ENCODE data around the gene FN3K.

GRCh38 chr17:82694647-82695046, 40.8 kb upstream of the FN3K start:
- TF ChIP-seq POLR2A (IDR thresholded peaks at IDR 0.05), result no peak
- TF ChIP-seq, protein P1, sequence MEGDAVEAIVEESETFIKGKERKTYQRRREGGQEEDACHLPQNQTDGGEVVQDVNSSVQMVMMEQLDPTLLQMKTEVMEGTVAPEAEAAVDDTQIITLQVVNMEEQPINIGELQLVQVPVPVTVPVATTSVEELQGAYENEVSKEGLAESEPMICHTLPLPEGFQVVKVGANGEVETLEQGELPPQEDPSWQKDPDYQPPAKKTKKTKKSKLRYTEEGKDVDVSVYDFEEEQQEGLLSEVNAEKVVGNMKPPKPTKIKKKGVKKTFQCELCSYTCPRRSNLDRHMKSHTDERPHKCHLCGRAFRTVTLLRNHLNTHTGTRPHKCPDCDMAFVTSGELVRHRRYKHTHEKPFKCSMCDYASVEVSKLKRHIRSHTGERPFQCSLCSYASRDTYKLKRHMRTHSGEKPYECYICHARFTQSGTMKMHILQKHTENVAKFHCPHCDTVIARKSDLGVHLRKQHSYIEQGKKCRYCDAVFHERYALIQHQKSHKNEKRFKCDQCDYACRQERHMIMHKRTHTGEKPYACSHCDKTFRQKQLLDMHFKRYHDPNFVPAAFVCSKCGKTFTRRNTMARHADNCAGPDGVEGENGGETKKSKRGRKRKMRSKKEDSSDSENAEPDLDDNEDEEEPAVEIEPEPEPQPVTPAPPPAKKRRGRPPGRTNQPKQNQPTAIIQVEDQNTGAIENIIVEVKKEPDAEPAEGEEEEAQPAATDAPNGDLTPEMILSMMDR (IDR thresholded peaks at IDR 0.05), result no peak

All from tibial nerve (tissue), 3 donors.